Activated CD8-positive, alpha-beta memory T cell treated with anti-CD3 and anti-CD28 coated beads, Interleukin-2, amount 50 U/mL, for 4 hours (primary cell): Measurements from ENCODE around the gene TMEM196.
"Not testable (repeated sequence)": the region's sequence is repeated elsewhere in the genome, so short reads cannot be mapped to it uniquely, and the experiment has no call there.

Source experiments
- DNase-seq: peaks from one replicate; pipeline ENCODE4 v3.0.0-alpha.2; 2020

The TMEM196 gene

GRCh38 chr7:19705663-19706062, 67.8 kb downstream of the TMEM196 start:
- DNase-seq, result no peak

- DNase-seq, result no peak
These were observed 71.9 kb downstream of the TMEM196 start for GRCh38 chr7:19701471-19701870.

DNA sequence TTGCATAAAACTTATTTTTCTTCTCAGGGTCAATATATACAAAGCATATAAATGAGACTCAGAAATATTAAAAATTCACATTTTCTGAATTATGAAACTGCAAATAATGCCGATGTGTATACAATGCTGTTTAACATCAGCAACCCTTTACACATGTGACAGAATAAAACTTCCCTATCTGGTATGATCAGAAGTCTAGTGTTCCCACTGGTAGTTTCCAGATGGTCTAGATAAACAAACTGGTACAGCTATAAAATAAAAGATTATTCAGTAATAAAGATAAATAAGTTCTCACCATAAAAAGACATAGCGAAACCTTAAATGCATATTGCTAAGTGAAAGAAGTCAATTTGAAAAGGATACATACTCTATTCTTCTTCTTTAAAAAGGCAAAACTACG, 72.5 kb downstream of the TMEM196 start:
- DNase-seq, result no peak

GRCh38 chr7:19698331-19698730, 75.1 kb downstream of the TMEM196 start:
- no peak for DNase-seq

- DNase-seq, result no peak
These were observed 76.5 kb downstream of the TMEM196 start for GRCh38 chr7:19696926-19697325.

GRCh38 chr7:19692111-19692828, 81.1 kb downstream of the TMEM196 start:
- no peak for DNase-seq

- DNase-seq, result no peak
These were observed 82.7 kb downstream of the TMEM196 start for GRCh38 chr7:19690736-19691135.

- DNase-seq, result not testable (repeated sequence)
These were observed 84.3 kb downstream of the TMEM196 start for GRCh38 chr7:19689130-19689529.

- no peak for DNase-seq
These were observed 91.8 kb downstream of the TMEM196 start for GRCh38 chr7:19681596-19681995.

GRCh38 chr7:19677180-19677579, 96.2 kb downstream of the TMEM196 start:
- DNase-seq, result no peak

- DNase-seq, result no peak
These were observed 97.6 kb downstream of the TMEM196 start for GRCh38 chr7:19675816-19676215.

GRCh38 chr7:19674266-19674960, 99.0 kb downstream of the TMEM196 start:
- DNase-seq, result no peak

DNA sequence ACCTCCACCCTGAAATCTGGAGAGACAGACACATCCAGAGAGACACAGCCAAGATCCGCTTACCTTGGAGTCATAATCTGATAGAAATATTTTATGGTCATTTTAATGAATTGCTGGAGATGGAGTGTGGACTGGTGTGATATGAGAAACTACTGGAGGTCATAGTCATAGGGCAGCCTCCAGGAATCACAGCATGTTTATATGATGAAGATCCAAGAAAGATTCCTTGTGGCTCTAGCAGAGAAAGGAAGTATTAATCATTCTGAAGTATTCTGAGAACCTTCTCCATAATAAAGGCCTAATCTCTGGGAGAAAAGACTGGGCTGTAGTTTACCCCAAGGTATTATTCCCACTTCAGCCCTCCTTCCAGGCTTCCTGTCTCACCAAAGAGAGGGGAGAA, 102.6 kb downstream of the TMEM196 start:
- no peak for DNase-seq
